ENCODE data around the gene SKAP2. TPM values are rescaled to one million over a fixed set of nuclear protein-coding genes. Genes with fewer than 3 reads are reported as not detected.

Gene SKAP2
- total and polyA plus RNA-seq, 10 of the 15 experiments (the other 5 are each of a cell fraction or from before 2014, with no cell fraction given): 10.9 to 40.6 (median 23.5) TPM

GRCh38 chr7:26721450-26721849, 142.9 kb downstream of the SKAP2 start:
- no peak overlapping the region for H3K9ac ChIP-seq (ENCODE audit: control insufficient read depth, insufficient read depth, low read length)
- no peak for ATAC-seq
- no peaks in the 10 kb centered on the region for H4K20me1 ChIP-seq (ENCODE audit: control insufficient read depth, insufficient read depth)
- no TSS peak for BruUV-seq (replicated peaks)
- H3K4me2 ChIP-seq (ENCODE audit: control insufficient read depth, insufficient read depth): no peak overlapping the region
- H3K79me2 ChIP-seq (ENCODE audit: control insufficient read depth, insufficient read depth, low read length): no peaks in the 10 kb centered on the region
- H3K4me1 ChIP-seq (ENCODE audit: control insufficient read depth, insufficient read depth, low read length): no peaks in the 10 kb centered on the region
- POLR2A ChIA-PET: no interaction called here
- H3K4me3 ChIP-seq: no peak overlapping the region
- no peaks in the 10 kb centered on the region for H3K9me3 ChIP-seq (replicated peaks; ENCODE audit: control insufficient read depth, insufficient read depth, low read length)
- H3K36me3 ChIP-seq (ENCODE audit: control insufficient read depth in 2 of 2, insufficient read depth in 2 of 2, low read length in 1 of 2): peaks cover 0 to 1% of the 10 kb centered on the region in 2 experiments; a peak in 2 of 4 replicates
- no peak for DNase-seq (ENCODE audit: low read depth, low spot score)
- H3K27me3 ChIP-seq (replicated peaks in 1 of 2; ENCODE audit: control insufficient read depth in 2 of 2, insufficient read depth in 2 of 2, low read length in 1 of 2): no peaks in the 10 kb centered on the region
- FAIRE-seq: no peak
- no peak for TF ChIP-seq SMC3 (IDR thresholded peaks at IDR 0.05; ENCODE audit: borderline replicate concordance, low read length)
- no peak for TF ChIP-seq KLF5 (IDR thresholded peaks at IDR 0.05; ENCODE audit: partially characterized antibody)
- no peak for TF ChIP-seq YY1 (IDR thresholded peaks at IDR 0.05; ENCODE audit: low read depth, low read length)
- TF ChIP-seq RUNX3 (IDR thresholded peaks at IDR 0.05; ENCODE audit: low read length): no peak
- no peak for TF ChIP-seq RFX5 (IDR thresholded peaks at IDR 0.05; ENCODE audit: low read depth, low read length)
- TF ChIP-seq TCF12 (IDR thresholded peaks at IDR 0.05; ENCODE audit: low read depth, low read length): no peak
- TF ChIP-seq ZZZ3 (IDR thresholded peaks at IDR 0.05; ENCODE audit: control insufficient read depth, insufficient read length, low read depth): no peak
- CTCF ChIA-PET: interaction anchor here (2.1 kb wide), 1 partner anchor 22 kb away, joined by 8 read pairs; no protein-coding TSS in a partner anchor
- RAD21 ChIA-PET (ENCODE audit: unreplicated experiment): no interaction called here
- H2AFZ ChIP-seq (ENCODE audit: control insufficient read depth, low read depth, low read length): no peak overlapping the region
- in situ Hi-C loops (cut with MboI) (no loop called here), intact Hi-C loops (cut with micrococcal nuclease; ENCODE audit: unreplicated experiment) (no loop called here)
- SMC1A ChIA-PET (ENCODE audit: uncharacterized antibody, unreplicated experiment): no interaction called here
- no peak overlapping the region for H3K27ac ChIP-seq (ENCODE audit: control insufficient read depth, insufficient read depth)

- CTCF ChIA-PET: interaction anchor here (0.6 to 2.6 kb wide), 4 partner anchors 9 to 346 kb away, joined by 3 to 10 read pairs (median 4); no protein-coding TSS in a partner anchor
- FAIRE-seq: no peak
- WGBS (ENCODE audit: insufficient coverage, insufficient replicate concordance, low lambda C conversion rate, missing lambda C conversion rate): 93% methylated on average over 1 of the region's 1 CpG
Observed at GRCh38 chr7:26718063-26718462, 146.3 kb downstream of the SKAP2 start.

More at GRCh38 chr7:26718063-26718462, 146.3 kb downstream of the SKAP2 start:
- ChIA-PET POLR2A (no interaction called here), RAD21 (ENCODE audit: unreplicated experiment) (no interaction called here), SMC1A (ENCODE audit: uncharacterized antibody, unreplicated experiment) (interaction anchor here (1.3 kb wide), 1 partner anchor 38 kb away, joined by 3 read pairs; no protein-coding TSS in a partner anchor)
- no TSS peak for BruUV-seq (replicated peaks)
- no peak overlapping the region for H3K4me2 ChIP-seq (ENCODE audit: control insufficient read depth, insufficient read depth)
- H4K20me1 ChIP-seq (ENCODE audit: control insufficient read depth, insufficient read depth): no peaks in the 10 kb centered on the region
- H3K27ac ChIP-seq (ENCODE audit: control insufficient read depth, insufficient read depth): no peak overlapping the region
- H3K9me3 ChIP-seq (replicated peaks; ENCODE audit: control insufficient read depth, insufficient read depth, low read length): no peaks in the 10 kb centered on the region
- in situ Hi-C loops (cut with MboI) (no loop called here), intact Hi-C loops (cut with micrococcal nuclease; ENCODE audit: unreplicated experiment) (no loop called here)
- no peaks in the 10 kb centered on the region for H3K27me3 ChIP-seq (replicated peaks in 1 of 2; ENCODE audit: control insufficient read depth in 2 of 2, insufficient read depth in 2 of 2, low read length in 1 of 2)
- ATAC-seq (no peak), DNase-seq (ENCODE audit: low read depth, low spot score) (no peak)
- no peak overlapping the region for H2AFZ ChIP-seq (ENCODE audit: control insufficient read depth, low read depth, low read length)
- TF ChIP-seq CEBPB (IDR thresholded peaks at IDR 0.05; ENCODE audit: borderline replicate concordance in 1 of 2, low read depth in 2 of 2, low read length in 2 of 2) (no peak), NFXL1 (IDR thresholded peaks at IDR 0.05; ENCODE audit: borderline replicate concordance) (no peak), PBX3 (IDR thresholded peaks at IDR 0.05; ENCODE audit: insufficient replicate concordance, low read depth, low read length) (no peak), USF1 (IDR thresholded peaks at IDR 0.05; ENCODE audit: borderline replicate concordance, extremely low read length, insufficient read depth, low read depth, low read length) (no peak), NFYB (IDR thresholded peaks at IDR 0.05; ENCODE audit: insufficient read depth, low read depth, low read length) (no peak)
- H3K36me3 ChIP-seq (ENCODE audit: control insufficient read depth in 2 of 2, insufficient read depth in 2 of 2, low read length in 1 of 2): peaks cover 0 to 1% of the 10 kb centered on the region in 2 experiments; a peak in 1 of 4 replicates
- no peaks in the 10 kb centered on the region for H3K79me2 ChIP-seq (ENCODE audit: control insufficient read depth, insufficient read depth, low read length)
- no peaks in the 10 kb centered on the region for H3K4me1 ChIP-seq (ENCODE audit: control insufficient read depth, insufficient read depth, low read length)
- H3K9ac ChIP-seq (ENCODE audit: control insufficient read depth, insufficient read depth, low read length): no peak overlapping the region
- H3K4me3 ChIP-seq: no peak overlapping the region

Measured in GM12878 (cell line).